ENCODE data around the gene GBP7. TPM values are rescaled to one million over a fixed set of nuclear protein-coding genes. Genes with fewer than 3 reads are reported as not detected.
A peak's percentile ranks its signal among the peaks of the same experiment; 100 is the strongest.

GBP7 gene
- total and polyA plus RNA-seq, 7 experiments from 2014 or later: 0.13 to 0.19 TPM; not detected in 5

- Histone ChIP-seq H3K27me3 (ENCODE audit: control insufficient read depth in 2 of 2, insufficient read depth in 2 of 2, low read length in 2 of 2) (no peaks in the 10 kb centered on the region), H3K9me3 (ENCODE audit: control insufficient read depth in 2 of 3, low read length in 3 of 3) (no peaks in the 10 kb centered on the region), H3K4me3 (ENCODE audit: low read length) (no peak overlapping the region), H3K27ac (ENCODE audit: low read depth, low read length) (no peak overlapping the region), H3K36me3 (ENCODE audit: control insufficient read depth in 2 of 3, insufficient read depth in 3 of 3, low read length in 3 of 3) (no peaks in the 10 kb centered on the region), H3K4me1 (ENCODE audit: control insufficient read depth in 2 of 2, insufficient read depth in 2 of 2, low read length in 2 of 2) (no peaks in the 10 kb centered on the region)
- DNase-seq (no peak), ATAC-seq (no peak)
- Mint-ChIP-seq H3K36me3 (peaks cover 0 to 6% (median 0%) of the 10 kb centered on the region in 5 donors), H3K4me1 (peaks cover 0 to 13% (median 10%) of the 10 kb centered on the region in 7 donors), H3K9me3 (peaks cover 0 to 3% (median 0%) of the 10 kb centered on the region in 11 donors), H3K27ac (no peak overlapping the region), H3K4me3 (no peak overlapping the region), H3K27me3 (peaks cover 0 to 8% (median 0%) of the 10 kb centered on the region in 5 donors)
- intact Hi-C loops (cut with micrococcal nuclease): no loop called here
- ChIA-PET CTCF (interaction anchor here (0.6 kb wide), 1 partner anchor 154 kb away, joined by 3 read pairs; no protein-coding TSS in a partner anchor), POLR2A (interaction anchor here (1.0 to 1.7 kb wide), 2 partner anchors 17 to 21 kb away, joined by 4 to 5 read pairs; no protein-coding TSS in a partner anchor)
Measured at GRCh38 chr1:89147678-89148658, 27.8 kb downstream of the GBP7 start.

DNA sequence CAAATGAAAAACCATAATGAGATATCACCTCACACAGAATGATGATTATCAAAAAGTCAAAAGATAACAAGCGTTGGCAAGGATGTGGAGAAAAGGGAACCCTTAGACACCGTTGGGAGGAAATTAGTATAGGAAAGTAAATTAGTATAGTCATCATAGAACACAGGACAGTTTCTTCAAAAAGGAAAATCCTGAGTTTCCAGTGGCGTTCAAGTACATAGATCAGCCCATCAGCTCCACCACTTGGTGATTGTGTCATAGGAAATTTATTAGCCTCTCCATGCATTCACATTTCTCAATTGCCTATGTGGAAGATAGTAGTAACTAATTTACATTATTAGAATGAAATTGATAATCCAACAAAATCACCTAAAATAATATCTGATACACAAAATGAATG is 29.1 kb downstream of the GBP7 start:
- H3K9me3 Mint-ChIP-seq: peaks cover 0 to 3% (median 0%) of the 10 kb centered on the region in 11 donors

GRCh38 chr1:89143484-89143883 is 32.3 kb downstream of the GBP7 start:
- POLR2A ChIA-PET: no interaction called here
- Mint-ChIP-seq H3K9me3 (peaks cover 0 to 4% (median 0%) of the 10 kb centered on the region in 11 donors), H3K27me3 (peaks cover 0 to 8% (median 0%) of the 10 kb centered on the region in 5 donors)

More for the DNA sequence above, 29.1 kb downstream of the GBP7 start:
- DNase-seq (no peak), ATAC-seq (no peak)
- ChIA-PET CTCF (no interaction called here), POLR2A (interaction anchor here (0.7 kb wide), 1 partner anchor 9 kb away, joined by 3 read pairs; no protein-coding TSS in a partner anchor)
- intact Hi-C loops (cut with micrococcal nuclease): no loop called here
- H3K27me3 Mint-ChIP-seq: peaks cover 0 to 8% (median 0%) of the 10 kb centered on the region in 5 donors
- H3K27ac Mint-ChIP-seq: no peak overlapping the region
- H3K36me3 Mint-ChIP-seq: peaks cover 0 to 6% (median 0%) of the 10 kb centered on the region in 5 donors
- H3K4me1 Mint-ChIP-seq: peaks cover 2 to 15% (median 10%) of the 10 kb centered on the region in 7 donors
- H3K9me3 ChIP-seq (ENCODE audit: control insufficient read depth in 2 of 3, low read length in 3 of 3): no peaks in the 10 kb centered on the region
- no peak overlapping the region for H3K4me3 ChIP-seq (ENCODE audit: low read length)
- no peak overlapping the region for H3K27ac ChIP-seq (ENCODE audit: low read depth, low read length)
- no peaks in the 10 kb centered on the region for H3K4me1 ChIP-seq (ENCODE audit: control insufficient read depth in 2 of 2, insufficient read depth in 2 of 2, low read length in 2 of 2)
- H3K36me3 ChIP-seq (ENCODE audit: control insufficient read depth in 2 of 3, insufficient read depth in 3 of 3, low read length in 3 of 3): no peaks in the 10 kb centered on the region
- H3K27me3 ChIP-seq (ENCODE audit: control insufficient read depth in 2 of 2, insufficient read depth in 2 of 2, low read length in 2 of 2): no peaks in the 10 kb centered on the region
- no peak overlapping the region for H3K4me3 Mint-ChIP-seq

GRCh38 chr1:89142160-89142559 is 33.6 kb downstream of the GBP7 start:
- Mint-ChIP-seq H3K27me3 (no peaks in the 10 kb centered on the region), H3K27ac (no peak overlapping the region), H3K9me3 (peaks cover 0 to 12% (median 0%) of the 10 kb centered on the region in 11 donors), H3K4me1 (peaks cover 3 to 20% (median 14%) of the 10 kb centered on the region in 7 donors), H3K4me3 (no peak overlapping the region), H3K36me3 (peaks cover 0 to 18% (median 0%) of the 10 kb centered on the region in 5 donors)
- Histone ChIP-seq H3K9me3 (ENCODE audit: control insufficient read depth in 2 of 3, low read length in 3 of 3) (no peaks in the 10 kb centered on the region), H3K27ac (ENCODE audit: low read depth, low read length) (no peak overlapping the region), H3K27me3 (ENCODE audit: control insufficient read depth in 2 of 2, insufficient read depth in 2 of 2, low read length in 2 of 2) (no peaks in the 10 kb centered on the region), H3K36me3 (ENCODE audit: control insufficient read depth in 2 of 3, insufficient read depth in 3 of 3, low read length in 3 of 3) (no peaks in the 10 kb centered on the region), H3K4me3 (ENCODE audit: low read length) (no peak overlapping the region), H3K4me1 (ENCODE audit: control insufficient read depth in 2 of 2, insufficient read depth in 2 of 2, low read length in 2 of 2) (no peaks in the 10 kb centered on the region)
- DNase-seq: no peak
- intact Hi-C loops (cut with micrococcal nuclease): no loop called here
- ChIA-PET CTCF (no interaction called here), POLR2A (no interaction called here)
- no peak for ATAC-seq

More at GRCh38 chr1:89143484-89143883, 32.3 kb downstream of the GBP7 start:
- H3K27ac Mint-ChIP-seq: no peak overlapping the region
- ATAC-seq (no peak), DNase-seq (no peak)
- no peaks in the 10 kb centered on the region for H3K36me3 ChIP-seq (ENCODE audit: control insufficient read depth in 2 of 3, insufficient read depth in 3 of 3, low read length in 3 of 3)
- no peak overlapping the region for H3K27ac ChIP-seq (ENCODE audit: low read depth, low read length)
- no peak overlapping the region for H3K4me3 ChIP-seq (ENCODE audit: low read length)
- CTCF ChIA-PET: interaction anchor here (0.7 kb wide), 1 partner anchor 1867 kb away, joined by 3 read pairs; no protein-coding TSS in a partner anchor
- H3K9me3 ChIP-seq (ENCODE audit: control insufficient read depth in 2 of 3, low read length in 3 of 3): no peaks in the 10 kb centered on the region
- H3K4me3 Mint-ChIP-seq: no peak overlapping the region
- intact Hi-C loops (cut with micrococcal nuclease): no loop called here
- H3K36me3 Mint-ChIP-seq: peaks cover 0 to 8% (median 0%) of the 10 kb centered on the region in 5 donors
- H3K4me1 ChIP-seq (ENCODE audit: control insufficient read depth in 2 of 2, insufficient read depth in 2 of 2, low read length in 2 of 2): no peaks in the 10 kb centered on the region
- H3K4me1 Mint-ChIP-seq: peaks cover 3 to 20% (median 14%) of the 10 kb centered on the region in 7 donors
- no peaks in the 10 kb centered on the region for H3K27me3 ChIP-seq (ENCODE audit: control insufficient read depth in 2 of 2, insufficient read depth in 2 of 2, low read length in 2 of 2)

GRCh38 chr1:89133747-89134146 is 42.1 kb downstream of the GBP7 start:
- ATAC-seq (no peak), DNase-seq (no peak)
- no peak overlapping the region for H3K4me3 ChIP-seq (ENCODE audit: low read length)
- H3K27me3 Mint-ChIP-seq: peaks cover 0 to under 1% (median 0%) of the 10 kb centered on the region in 5 donors
- H3K4me1 Mint-ChIP-seq: peaks cover 11 to 25% (median 22%) of the 10 kb centered on the region in 7 donors
- H3K36me3 ChIP-seq (ENCODE audit: control insufficient read depth in 2 of 3, insufficient read depth in 3 of 3, low read length in 3 of 3): no peaks in the 10 kb centered on the region
- ChIA-PET POLR2A (interaction anchor here (1.1 kb wide), 1 partner anchor 19 kb away, joined by 3 read pairs; no protein-coding TSS in a partner anchor), CTCF (no interaction called here)
- peaks cover 0 to 26% (median 7%) of the 10 kb centered on the region in 11 donors for H3K9me3 Mint-ChIP-seq
- no peaks in the 10 kb centered on the region for H3K9me3 ChIP-seq (ENCODE audit: control insufficient read depth in 2 of 3, low read length in 3 of 3)
- no peak overlapping the region for H3K4me3 Mint-ChIP-seq
- H3K27ac Mint-ChIP-seq: no peak overlapping the region
- H3K27ac ChIP-seq (ENCODE audit: low read depth, low read length): no peak overlapping the region
- peaks cover 0 to 45% (median 5%) of the 10 kb centered on the region in 5 donors for H3K36me3 Mint-ChIP-seq
- no peaks in the 10 kb centered on the region for H3K27me3 ChIP-seq (ENCODE audit: control insufficient read depth in 2 of 2, insufficient read depth in 2 of 2, low read length in 2 of 2)
- peaks cover 12 to 15% of the 10 kb centered on the region in 2 donors for H3K4me1 ChIP-seq (ENCODE audit: control insufficient read depth in 2 of 2, insufficient read depth in 2 of 2, low read length in 2 of 2)
- intact Hi-C loops (cut with micrococcal nuclease): no loop called here

DNA sequence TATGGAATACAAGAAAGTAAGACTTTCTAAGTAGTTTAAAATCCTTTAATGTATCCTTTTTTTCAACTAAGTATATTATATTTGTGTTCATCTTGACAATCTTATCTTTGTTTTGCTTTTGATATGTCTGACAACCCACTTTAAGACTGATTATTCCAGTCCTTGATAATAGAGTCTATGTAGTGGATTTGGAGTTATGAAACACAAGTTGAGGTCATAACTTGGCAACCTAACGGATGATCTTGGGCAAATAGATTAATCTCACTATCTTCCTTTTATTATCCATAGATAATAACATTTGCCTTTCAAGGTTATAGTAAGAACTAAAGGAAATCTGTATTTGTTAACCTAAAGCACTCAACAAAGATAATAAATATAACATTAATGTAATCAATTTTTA is 45.1 kb downstream of the GBP7 start:
- Mint-ChIP-seq H3K27me3 (peaks cover 0 to 2% (median 0%) of the 10 kb centered on the region in 5 donors), H3K9me3 (peaks cover 0 to 21% (median 6%) of the 10 kb centered on the region in 11 donors), H3K4me1 (peaks cover 21 to 44% (median 37%) of the 10 kb centered on the region in 7 donors), H3K36me3 (peaks cover 0 to 34% (median 5%) of the 10 kb centered on the region in 5 donors), H3K4me3 (no peak overlapping the region), H3K27ac (peak overlapping the region in 2 of 9 donors; percentile 25 to 98)
- intact Hi-C loops (cut with micrococcal nuclease): no loop called here
- Histone ChIP-seq H3K4me1 (ENCODE audit: control insufficient read depth in 2 of 2, insufficient read depth in 2 of 2, low read length in 2 of 2) (peaks cover 15 to 17% of the 10 kb centered on the region in 2 donors), H3K4me3 (ENCODE audit: low read length) (no peak overlapping the region), H3K36me3 (ENCODE audit: control insufficient read depth in 2 of 3, insufficient read depth in 3 of 3, low read length in 3 of 3) (no peaks in the 10 kb centered on the region), H3K27me3 (ENCODE audit: control insufficient read depth in 2 of 2, insufficient read depth in 2 of 2, low read length in 2 of 2) (no peaks in the 10 kb centered on the region), H3K27ac (ENCODE audit: low read depth, low read length) (no peak overlapping the region), H3K9me3 (ENCODE audit: control insufficient read depth in 2 of 3, low read length in 3 of 3) (no peaks in the 10 kb centered on the region)
- CTCF ChIA-PET: no interaction called here
- DNase-seq: no peak
- ATAC-seq: no peak
- POLR2A ChIA-PET: interaction anchor here (2.1 kb wide), 1 partner anchor 18 kb away, joined by 5 read pairs; no protein-coding TSS in a partner anchor

All from naive thymus-derived CD4-positive, alpha-beta T cell (primary cell).